Endometrial microvascular endothelial cells (primary cell): ENCODE results near the gene ZNF658. TPM values are rescaled to one million over a fixed set of nuclear protein-coding genes. Genes with fewer than 3 reads are reported as not detected.

Experiments
- total RNA-seq: library from RNA; depleted of rRNA; stranded (reverse); fragments of >200 nt; gene quantifications from one replicate; pipeline ENCODE4 v1.2.3, GENCODE V29; 2015; ENCODE audit errors: inconsistent ontology term

The ZNF658 gene
- total RNA-seq, 1 donor from 2014 or later: 3.0 TPM

Other genes with a start within 250 kb of the ZNF658 start
- gene SPATA31A3, start 91.8 kb downstream of the ZNF658 start, total RNA-seq: not detected